Thyroid gland (tissue), 4 donors: Measurements from ENCODE around the gene AGBL4.

Source experiments
- CTCF ChIP-seq, 6 experiments: fragments of 200-600 bp in 3 of 6; fragments of 450-650 bp in 3 of 6; sonication (generic) in 3 of 6; IDR thresholded peaks; one replicate each; pipeline ENCODE4 v1.5.1; 2016 to 2019; ENCODE audit warnings: antibody characterized with exemption in 6 of 6, mild to moderate bottlenecking in 2 of 6, inconsistent platforms in 1 of 6, moderate library complexity in 1 of 6
- POLR2A ChIP-seq, 2 donors: fragments of 450-650 bp; IDR thresholded peaks; one replicate each; pipeline ENCODE4 v1.6.1; 2017; ENCODE audit warnings: antibody characterized with exemption in 2 of 2, mild to moderate bottlenecking in 2 of 2, moderate library complexity in 1 of 2

GRCh38 chr1:48739091-48739490 lies 1284.7 kb downstream of the AGBL4 start:
- no peak for TF ChIP-seq CTCF (IDR thresholded peaks at IDR 0.05)
- TF ChIP-seq POLR2A (IDR thresholded peaks at IDR 0.05): no peak
